HG03439 (cell line): ENCODE data around the gene SH2D5.
"Not testable (repeated sequence)": the region's sequence is repeated elsewhere in the genome, so short reads cannot be mapped to it uniquely, and the experiment has no call there.

Experiments
- ATAC-seq: cut with Tn5 transposase; IDR thresholded peaks from one replicate; pipeline ENCODE4 v1.9.1; 2021; ENCODE audit warnings: mild to moderate bottlenecking, moderate library complexity; ENCODE audit not compliant: unreplicated experiment

The SH2D5 gene

GRCh38 chr1:20728371-20729154 lies 3.9 kb downstream of the SH2D5 start:
- ATAC-seq: no peak

DNA sequence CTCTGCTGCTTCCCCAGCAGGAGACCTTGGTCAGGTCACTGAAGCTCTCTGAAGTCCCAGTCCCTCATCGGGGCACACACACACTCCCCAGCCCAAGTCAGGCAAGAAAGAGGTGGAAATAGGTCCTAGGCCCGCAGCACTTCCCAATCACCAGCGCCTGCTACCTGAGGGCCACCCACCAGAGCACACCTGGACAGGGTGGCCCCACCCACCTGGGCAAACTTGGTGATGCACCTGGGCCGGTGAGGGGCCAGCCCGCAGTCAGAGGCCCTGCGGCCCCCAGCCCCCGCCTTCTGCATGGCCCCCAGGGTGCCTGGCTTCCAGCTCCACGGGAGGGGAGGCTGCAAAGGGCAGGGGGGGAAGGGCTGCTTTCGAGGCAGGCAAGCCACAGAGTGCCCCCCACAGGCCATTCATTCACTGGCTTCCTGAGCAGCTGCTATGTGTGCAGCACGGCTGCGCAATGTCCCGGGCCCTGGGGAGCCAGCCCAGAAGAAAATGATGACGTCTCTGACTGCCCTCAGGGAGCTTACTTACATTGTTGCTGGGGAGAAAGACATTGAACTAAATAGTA lies 4.7 kb downstream of the SH2D5 start:
- ATAC-seq: no peak

GRCh38 chr1:20726932-20727745 lies 5.4 kb downstream of the SH2D5 start:
- no peak for ATAC-seq

- no peak for ATAC-seq
These were observed 6.2 kb downstream of the SH2D5 start for GRCh38 chr1:20726118-20726911.

DNA sequence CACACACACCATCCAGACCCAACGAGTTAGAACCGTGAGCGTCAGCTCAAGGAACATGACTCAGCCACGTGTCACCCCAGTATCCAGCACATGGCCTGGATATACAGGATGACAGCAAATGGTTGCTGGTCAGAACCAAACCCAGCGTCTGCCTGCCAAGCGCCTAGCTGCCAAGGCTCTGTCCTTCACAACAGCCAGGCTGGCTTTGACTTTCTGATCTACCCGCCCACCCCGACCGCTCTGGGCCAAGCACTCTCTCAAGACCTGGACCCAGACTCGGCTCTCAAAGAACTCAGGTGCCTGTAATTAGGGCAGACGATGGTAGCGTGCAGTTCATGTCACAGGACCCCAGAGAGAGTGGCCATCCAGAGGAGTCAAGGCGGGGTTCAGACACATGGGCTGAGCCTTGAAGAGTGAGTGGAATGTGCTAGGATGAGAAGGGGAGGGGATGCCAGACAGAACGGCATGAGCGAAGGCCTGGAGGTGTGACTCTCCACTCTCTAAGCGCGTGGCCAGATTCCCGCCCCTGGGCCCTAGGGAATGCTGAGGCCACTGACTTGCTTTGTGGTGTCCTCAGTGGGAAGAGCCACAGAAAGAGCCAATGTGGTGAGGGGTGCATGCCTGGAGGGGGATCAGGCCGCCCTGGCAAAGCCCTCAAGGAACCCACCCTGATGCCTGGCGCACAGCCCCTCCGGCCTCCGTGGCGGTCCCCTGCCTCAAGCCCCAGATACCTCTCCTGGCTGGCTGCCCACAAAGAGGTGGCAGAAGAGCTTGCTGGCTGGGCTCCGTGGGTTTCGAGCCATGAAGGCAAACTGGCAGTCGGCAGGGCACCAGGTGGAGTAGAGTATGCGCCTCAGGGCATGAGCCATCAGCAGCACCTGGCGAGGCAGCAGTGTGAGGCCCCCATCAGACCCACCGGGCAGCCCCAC lies 7.0 kb downstream of the SH2D5 start:
- ATAC-seq: no peak

GRCh38 chr1:20724364-20725188 lies 7.9 kb downstream of the SH2D5 start:
- ATAC-seq: no peak

GRCh38 chr1:20723537-20724363 lies 8.8 kb downstream of the SH2D5 start:
- no peak for ATAC-seq

DNA sequence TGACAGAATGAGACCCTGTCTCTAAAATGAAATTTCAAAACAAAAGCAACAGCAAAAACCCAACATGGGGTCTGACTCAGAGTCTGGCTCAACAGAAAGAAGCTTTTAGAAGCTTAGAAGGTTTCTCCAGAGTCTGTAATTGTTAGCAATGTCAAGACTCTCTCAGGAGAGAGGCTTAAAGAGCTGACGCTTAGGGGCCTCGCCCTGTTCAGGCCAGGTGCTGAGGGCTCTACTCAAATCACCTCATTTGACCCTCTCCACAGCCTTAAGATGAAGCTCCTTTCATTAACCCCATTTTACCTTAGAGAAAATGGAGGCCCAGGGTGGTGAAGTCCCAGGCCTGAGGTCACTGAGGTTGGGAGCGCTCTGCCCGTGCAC lies 9.4 kb downstream of the SH2D5 start:
- no peak for ATAC-seq

GRCh38 chr1:20721117-20722061 lies 11.1 kb downstream of the SH2D5 start:
- ATAC-seq: no peak

- ATAC-seq: no peak
These were observed 11.8 kb downstream of the SH2D5 start for GRCh38 chr1:20720631-20721091.

DNA sequence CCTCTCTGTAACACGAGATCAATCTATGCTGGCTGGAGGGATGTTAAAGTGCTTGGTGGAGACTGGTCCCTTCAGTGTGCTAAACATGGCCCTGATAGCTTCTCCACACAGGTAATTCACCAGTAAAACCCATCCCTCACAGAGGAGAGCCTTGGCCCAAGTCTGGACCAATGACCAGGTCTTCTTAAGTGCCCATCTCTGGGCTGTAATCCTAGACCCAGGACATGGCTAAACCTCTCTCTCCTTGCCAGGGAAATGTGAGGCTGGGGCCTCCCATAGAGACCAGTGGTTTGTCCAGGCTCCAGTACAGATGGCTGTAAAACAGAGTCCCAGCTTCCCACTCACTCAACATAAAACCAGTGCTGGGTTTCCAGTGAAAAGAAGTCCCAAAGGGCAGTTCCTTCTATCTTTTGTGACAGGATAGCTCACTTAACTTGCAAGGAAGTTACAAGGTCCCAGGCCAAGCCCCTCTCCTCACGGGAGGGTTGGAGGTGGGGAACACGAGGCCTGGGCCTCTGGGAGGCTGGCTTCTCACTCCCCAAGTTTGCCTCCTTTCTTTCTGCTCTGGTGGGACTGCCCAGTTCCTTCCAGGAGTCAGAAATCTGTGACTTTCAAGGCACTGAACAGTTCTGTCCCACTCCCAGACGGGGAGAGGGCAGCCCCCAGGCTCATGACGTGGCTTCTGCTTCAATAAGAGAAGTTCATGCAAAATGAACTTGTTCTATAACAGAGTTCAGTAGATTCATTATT lies 12.5 kb downstream of the SH2D5 start:
- no peak for ATAC-seq

- ATAC-seq: no peak
These were observed 13.2 kb downstream of the SH2D5 start for GRCh38 chr1:20719261-20719660.

DNA sequence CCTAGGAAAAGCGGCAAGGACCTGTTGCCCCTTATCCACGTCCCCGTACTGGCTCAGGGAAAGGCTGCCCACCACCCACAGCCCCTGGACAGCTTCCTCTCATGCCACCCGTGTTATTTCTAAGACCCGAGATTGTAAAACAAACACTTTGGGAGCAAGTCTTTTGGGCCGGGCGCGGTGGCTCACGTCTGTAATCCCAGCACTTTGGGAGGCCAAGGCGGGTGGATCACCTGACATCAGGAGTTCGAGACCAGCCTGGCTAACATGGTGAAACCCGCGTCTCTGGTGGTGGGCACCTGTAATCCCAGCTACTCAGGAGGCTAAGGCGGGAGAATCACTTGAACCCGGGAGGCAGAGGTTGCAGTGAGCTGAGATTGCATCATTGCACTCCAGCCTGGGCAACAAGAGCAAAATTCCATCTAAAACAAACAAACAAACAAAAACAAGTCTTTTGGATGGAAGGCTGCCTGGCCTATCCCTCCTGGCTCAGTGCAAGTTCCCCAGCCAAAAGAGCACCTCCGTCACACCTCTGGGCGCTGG lies 14.1 kb downstream of the SH2D5 start:
- ATAC-seq: not testable (repeated sequence)

DNA sequence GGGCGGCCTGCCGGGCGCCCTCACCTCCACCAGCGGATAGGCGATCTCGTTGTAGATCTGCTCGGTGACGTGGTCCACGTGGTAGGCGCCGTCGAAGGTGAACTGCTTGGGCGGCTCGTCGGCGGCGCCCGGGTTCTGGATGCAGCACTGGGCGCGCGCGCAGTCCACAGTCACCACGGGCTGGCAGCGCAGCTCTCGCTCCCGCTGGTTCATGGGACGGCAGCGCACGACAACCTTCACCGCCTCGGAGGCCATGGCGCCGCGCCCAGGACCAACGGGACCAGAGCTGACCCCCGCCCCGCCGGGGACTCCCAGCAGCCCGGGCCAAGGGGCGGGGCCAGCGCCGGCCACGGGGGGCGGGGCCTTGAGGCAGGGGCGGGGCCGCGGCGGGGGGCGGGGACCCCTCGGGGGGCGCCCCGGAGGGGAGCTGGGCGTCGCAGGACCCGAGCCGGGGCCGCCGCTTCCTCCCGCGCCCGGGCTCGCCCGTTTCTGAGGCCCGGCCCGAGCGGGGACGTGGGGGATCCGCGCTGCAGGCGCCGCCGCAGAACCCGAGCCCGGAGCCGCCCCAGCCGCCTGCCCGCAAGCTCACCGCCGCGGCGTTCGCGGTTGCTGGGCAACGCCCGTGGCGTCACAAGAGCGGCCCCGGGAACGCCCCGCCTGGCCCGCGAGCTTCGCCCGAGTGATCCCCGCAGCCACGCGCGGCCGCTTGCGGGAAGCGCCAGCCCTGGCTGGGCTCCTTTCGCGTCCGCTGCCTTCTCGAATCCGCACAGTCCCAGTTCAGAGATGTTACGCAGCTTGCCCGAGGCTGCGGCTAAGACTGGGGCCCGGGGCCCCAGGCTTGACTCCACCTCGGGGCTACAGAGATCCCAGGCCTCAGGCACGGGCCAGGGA lies 14.8 kb downstream of the SH2D5 start, which contains the start of gene KIF17:
TSS of gene KIF17 (minus strand) at position 556 of the 891 bp plus-strand sequence. CDS start at position 255, 301 bp downstream.
- ATAC-seq: no peak

DNA sequence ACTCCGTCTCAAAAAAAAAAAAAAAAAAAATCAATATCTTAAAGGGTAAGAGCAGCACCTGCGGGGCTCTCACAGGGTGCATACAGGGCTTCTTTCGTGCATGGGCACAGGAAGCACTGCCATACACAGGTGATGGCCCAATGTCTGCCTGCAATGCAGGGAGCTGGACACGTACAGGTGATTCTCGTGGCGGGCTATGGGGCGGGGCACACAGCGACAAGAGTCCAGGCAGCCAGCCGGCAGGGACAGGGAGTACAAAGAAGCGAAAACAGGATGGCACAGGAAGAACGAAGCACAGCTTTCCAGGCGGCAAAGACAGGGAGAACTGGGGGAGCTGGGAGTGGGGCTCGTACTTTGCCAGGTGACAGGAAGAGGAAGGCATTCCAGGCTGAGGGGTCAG lies 16.3 kb downstream of the SH2D5 start:
- ATAC-seq: no peak
